GM18858 (cell line): ENCODE data around the gene MOGAT1.

Experiments used
- ATAC-seq: cut with Tn5 transposase; IDR thresholded peaks from one replicate; pipeline ENCODE4 v1.9.1; 2021; ENCODE audit not compliant: unreplicated experiment

MOGAT1 gene, protein sequence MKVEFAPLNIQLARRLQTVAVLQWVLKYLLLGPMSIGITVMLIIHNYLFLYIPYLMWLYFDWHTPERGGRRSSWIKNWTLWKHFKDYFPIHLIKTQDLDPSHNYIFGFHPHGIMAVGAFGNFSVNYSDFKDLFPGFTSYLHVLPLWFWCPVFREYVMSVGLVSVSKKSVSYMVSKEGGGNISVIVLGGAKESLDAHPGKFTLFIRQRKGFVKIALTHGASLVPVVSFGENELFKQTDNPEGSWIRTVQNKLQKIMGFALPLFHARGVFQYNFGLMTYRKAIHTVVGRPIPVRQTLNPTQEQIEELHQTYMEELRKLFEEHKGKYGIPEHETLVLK

DNA sequence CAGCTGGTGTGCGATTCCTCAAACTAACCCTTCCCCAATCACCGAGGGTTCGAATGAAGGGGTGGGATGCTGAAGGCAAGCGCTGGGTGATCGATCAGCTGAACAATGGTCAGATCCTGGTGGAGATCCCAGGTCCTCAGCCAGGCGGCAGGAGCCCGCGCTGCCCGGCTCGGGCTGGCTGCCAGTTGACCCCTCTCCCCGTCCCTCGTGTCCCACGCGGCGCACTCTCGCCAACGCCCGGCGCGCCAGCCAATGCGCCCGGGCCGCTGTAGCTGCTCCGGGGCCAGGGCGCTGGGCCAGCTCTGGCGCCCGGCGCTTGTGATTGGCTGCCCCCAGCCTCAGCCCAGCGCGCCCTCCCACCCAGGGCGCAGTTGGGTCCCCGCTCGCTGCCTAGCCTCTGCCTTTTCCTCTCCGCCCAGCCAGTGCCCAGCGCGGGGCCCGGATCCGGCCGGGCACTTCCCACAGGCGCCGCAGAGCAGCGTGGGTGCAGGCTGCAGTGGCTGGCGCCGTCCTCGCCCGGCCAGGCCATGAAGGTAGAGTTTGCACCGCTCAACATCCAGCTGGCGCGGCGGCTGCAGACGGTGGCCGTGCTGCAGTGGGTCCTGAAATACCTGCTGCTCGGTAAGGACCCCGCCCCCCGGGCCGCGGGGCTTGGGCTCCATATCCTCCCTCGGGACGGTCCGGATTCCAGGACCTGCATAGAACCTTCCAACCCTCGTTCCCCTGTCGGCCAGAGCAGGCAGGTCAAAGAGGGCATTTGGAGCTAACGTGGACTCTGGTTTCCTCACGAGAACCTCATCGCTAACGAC lies at the start of gene MOGAT1:
Gene MOGAT1 (plus strand): TSS at position 400 of the 809 bp plus-strand sequence. CDS start 128 bp downstream, at position 528.
- ATAC-seq: no peak

DNA sequence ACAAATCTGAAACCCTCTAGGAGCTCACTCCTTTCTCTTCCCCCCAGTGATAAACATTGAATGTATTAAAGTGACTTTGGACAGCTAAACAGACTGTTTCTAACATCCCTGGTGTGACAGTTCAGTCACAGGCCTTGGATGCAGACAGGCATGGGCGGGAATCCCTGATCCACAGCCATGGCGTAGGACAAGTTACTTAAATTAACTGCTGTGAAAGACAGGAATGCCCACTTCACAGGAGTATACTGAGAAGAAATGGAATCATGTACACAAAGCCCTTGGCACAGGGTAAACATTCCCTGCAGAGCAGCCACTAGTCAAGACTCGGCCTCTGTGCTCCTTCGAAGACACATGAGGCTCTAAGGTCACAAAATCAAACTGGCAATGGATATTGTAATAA lies 49.6 kb upstream of the MOGAT1 start:
- no peak for ATAC-seq

DNA sequence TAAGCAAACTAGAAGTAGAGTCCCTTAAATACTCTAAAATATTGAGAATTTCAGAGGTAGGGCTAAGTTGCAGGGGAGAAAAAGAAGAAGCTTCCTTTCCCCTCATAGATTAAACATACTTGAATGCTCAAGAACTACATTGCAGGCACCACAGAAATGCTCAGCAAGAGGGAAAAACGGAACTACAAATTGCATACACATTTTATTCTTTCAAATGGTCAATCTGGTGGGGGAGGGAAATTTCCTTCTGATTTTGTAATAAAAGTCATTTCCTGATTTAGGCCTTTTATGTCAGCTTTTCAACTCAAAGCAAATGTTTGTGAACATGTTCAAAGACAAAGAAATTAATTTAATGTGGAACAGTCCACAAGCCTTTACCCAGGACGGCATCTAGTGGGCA lies 48.5 kb upstream of the MOGAT1 start:
- ATAC-seq: no peak

DNA sequence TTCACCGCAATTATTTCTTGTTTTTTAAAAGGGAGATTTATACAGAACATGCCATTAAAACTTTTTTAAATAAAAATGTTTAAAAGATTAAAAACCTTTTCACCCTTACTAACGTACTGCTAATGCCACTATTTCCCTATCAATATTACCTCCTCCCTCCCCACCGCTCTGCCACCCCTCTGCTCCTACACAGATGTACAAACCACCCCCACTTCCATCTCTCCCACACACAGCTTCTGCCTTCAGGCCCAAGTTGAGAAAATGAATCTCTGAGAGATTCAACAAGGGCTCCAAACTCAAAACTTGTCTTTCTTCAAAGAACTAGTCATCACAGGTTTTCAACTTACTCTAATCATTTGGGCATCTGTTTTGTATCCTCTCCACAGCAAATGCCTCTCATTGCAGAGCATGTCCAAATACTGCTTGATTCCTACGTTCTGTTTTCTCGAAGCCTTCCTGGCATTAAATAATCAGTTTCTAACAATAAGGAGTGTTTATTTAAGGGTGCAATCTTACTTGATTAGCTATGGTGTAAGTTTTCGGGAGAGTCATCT lies 47.6 kb upstream of the MOGAT1 start:
- ATAC-seq: no peak

DNA sequence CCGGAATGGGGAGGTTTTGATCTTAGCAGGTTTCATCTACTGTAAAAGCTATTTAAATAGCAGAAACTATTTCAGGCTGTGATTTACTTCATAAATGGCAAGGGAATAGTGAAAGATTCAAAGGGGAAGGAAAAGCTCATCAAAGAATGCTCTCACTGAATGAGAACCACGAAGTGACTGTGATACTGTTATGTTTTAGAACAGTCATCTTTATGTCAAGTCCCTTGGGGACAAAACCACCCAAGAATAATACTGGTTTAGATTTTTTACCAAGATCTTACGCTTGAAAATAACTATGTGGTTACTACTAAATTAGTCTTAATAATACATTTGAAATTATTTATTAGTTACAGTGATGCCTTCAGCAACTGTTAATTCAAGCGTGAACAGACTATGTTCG lies 43.7 kb upstream of the MOGAT1 start:
- ATAC-seq: no peak

DNA sequence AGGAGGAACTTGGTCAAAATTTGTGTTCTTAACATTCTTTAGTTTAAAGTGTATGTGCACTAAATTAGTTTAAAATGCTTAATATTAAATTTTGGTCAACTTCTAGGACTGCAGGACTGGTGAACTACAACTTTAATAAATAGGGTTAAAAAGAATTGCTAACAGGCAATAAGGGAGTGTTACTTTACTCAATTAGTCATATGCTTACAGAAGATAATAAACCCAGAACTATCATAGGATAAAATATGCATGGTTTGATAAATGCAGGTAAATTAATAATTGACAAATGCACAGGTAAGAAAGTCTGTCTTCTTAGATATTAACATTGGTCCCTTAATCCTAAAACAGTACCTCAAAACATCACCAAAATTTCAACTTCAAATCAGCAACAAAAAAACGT lies 36.2 kb upstream of the MOGAT1 start:
- no peak for ATAC-seq

DNA sequence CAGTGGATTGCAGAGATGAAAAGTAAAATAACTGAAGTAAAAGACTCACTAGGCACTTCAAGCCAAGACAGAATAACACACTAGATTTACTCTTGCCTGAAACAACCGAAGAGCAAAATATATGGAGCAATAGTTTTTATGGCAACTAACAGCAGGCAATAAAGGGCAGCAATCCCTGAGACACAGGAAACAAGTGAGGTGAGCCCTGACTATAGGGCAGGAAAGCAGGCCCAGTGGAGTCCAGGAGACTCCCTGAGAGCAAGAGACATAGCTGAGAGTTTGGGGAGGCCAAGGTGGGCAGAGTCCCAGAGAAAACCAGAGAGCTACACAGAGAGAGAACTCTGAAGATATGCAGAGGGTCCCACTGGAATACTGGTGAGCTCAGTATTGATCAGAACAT lies 34.4 kb upstream of the MOGAT1 start:
- no peak for ATAC-seq

DNA sequence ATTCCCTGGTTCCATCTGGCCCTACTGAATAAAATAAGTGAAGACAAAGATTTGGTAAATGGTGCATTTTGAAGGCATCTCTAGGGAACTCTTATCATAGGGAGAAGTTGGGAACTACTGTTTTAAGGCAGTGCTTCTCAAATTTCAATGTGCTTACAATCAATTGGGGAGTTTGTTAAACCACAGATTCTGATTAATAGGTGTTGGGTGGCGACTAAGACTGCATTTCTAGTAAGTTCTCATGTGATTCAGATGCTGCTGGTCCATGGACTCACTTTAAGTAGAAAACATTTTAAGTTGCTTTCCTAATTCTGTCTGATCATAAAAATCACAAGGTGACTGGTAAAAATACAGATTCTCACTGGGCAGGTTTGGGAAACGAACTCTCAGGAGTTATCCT lies 30.1 kb upstream of the MOGAT1 start:
- no peak for ATAC-seq

DNA sequence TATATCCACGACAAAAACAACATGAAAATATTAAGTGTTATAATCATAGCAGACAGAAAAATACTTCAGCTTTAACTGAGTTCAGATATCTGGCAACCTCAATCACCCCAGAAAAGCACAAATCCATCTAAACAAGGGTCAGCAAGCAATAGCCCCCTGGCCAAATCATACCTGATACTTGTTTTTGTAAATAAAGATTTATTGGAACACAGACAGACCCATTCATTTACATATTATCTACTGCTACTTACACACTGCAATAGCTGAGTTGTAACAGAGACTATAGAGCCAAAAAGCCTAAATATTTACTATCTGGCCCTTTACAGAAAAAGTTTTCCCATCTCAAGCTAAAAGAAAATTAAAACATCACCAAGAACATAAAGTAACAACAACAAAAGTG lies 28.3 kb upstream of the MOGAT1 start:
- no peak for ATAC-seq

DNA sequence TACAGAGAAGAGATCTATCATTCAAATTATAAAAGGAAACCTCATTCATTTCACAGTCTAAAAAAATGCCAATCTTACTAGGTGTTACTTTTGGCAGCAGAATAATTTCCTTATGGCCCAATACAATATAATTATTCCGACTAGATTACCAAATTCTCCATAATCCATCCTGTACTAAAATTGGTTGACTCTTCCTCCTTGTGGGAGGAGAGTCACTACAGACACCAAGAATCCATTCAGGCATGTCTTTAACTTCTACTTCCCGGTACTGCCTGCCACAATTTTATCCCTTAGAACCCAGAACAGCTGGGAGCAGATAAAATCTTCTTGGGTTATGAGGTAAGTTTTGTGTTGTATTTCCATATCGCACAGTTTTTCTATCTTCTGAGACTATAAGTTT lies 25.4 kb upstream of the MOGAT1 start:
- ATAC-seq: no peak

DNA sequence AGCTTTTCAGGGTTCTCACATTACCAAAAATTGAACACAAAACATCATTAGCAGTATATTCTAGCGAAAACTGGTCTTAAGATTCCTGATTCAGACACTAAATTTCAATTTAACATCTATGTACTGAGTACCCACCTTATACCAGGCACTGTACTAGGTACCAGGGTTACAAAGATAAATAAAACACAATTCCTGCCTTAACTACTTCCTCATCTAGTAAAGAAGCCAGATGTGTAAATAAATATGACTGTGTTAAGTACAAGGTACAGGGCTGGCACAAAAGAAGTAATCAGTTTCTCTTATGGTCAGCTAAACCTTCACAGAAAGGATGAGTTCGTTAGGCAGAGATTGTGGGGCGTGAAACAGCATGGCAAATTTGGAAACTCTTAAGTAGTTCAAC lies 21.7 kb upstream of the MOGAT1 start:
- no peak for ATAC-seq

DNA sequence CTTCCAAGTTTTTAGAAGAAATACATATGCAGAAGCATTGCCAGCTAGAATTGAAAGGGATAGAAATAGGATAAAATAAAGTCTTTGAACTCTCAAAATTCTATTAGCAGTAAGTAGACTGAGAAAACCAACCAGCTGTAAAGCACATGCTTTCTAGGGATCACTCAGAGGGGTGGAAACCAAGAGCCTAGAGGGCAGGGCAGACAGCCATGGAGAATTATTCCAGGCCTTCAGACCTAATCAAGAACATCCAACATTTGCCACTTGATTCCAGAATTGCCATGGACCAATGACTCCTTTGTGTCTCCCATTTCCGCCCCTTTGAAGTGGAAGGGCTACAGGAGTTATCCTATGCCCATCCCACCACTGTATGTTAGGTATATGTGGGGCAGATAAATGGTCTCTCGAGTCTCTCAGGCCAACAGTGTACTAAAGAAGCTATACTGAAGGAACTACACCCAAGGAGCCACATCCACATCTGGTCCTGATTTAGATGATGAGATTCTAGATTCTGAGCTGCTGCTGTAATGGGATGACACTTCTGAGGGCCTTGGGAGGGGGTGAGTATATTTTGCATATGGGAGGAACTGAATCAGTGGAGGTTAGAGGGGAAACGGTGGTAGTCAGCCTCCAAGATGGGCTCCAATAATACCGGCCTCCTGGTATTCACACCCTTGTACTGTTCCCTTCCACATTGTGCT lies 19.6 kb upstream of the MOGAT1 start:
- no peak for ATAC-seq

DNA sequence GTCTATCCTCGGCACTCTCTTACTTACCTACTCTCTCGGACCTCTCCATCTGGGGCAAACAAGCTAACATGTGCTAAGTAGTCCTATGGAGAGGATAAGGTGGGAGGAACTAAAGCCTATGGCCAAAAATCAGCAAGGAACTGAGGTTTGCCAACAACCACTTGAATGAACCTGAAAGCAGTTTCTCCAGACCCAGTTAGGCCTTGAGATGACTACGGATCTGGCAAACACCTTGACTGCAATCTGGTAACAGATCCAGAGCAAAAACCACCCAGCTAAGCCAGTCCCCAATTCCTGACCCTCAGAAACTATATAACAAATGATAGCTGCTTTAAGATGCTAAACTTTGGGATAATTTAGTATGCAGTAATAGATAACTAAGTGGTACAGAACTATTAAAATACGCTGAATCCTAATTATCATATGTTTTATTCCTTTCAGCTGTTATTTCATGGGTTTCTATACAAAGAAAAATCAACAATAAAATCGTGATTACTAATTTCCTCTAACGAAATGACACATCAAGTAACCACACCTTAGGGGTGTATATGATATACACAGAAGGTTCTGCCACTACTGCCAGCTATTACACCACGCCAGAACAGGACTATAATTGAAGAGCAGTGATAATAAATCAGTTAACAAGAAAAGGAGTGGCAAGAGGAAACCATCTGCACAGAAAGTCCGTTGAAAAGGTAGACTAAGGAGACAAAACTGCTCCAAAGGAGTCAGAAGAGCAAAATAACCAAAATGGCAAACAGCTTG lies 18.8 kb upstream of the MOGAT1 start:
- ATAC-seq: no peak

DNA sequence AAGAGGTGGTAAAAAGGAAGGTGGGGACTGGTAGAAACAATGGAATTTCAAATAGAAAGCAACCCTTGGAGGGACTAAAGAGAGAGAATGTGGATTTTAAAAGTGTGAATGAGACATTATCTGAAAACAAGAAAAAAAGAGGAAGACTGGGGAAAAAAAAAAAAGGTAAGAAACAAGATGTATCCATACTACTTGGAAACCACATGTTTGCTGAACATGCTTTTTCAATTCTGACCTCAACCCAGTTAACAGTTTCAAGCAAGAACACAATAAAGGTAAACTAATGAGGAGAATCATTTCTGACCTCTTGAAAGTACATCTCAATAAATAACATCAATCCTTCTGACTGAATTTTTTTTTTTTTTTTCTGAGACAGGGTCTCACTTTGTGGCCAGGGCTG lies 18.2 kb upstream of the MOGAT1 start:
- ATAC-seq: no peak

DNA sequence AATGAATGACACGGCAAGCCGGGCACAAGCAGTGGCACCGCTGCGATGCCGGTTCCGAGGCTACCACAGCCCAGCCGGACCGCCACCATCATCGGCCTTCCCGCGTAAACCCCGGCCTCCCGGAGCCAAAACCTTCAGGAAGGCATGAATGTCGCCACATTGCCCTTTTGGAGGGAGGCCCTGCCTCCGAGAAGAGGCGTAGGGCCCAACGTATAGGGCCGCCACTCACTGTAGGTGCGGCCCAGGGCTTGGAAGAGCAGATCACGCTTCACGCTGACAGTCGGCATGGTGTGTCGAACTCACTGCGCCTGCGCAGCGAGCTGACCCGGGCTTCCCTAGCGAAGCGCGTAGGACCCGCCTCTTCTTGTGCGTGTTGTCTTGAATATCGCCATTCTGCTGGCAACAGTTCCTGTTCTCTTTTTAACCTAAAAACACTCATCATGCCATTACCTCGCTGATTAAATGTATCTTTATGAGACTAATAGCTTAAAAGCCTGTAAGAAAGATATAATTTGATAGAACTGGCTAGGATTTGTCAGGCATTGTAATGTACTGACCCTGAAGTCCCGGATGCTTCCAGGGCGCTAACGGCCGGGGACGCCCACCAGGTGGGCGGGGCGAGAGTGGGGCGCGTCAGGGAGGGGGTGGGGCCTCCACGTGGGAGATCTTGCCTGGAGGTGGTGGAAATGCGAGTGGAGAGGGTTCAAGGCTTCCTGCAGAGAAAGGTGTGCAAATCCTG lies 15.5 kb upstream of the MOGAT1 start, which contains the start of gene FARSB:
Gene FARSB (minus strand): TSS at position 306 of the 739 bp plus-strand sequence. CDS start 19 bp downstream, at position 287.
- peak; percentile 87 for ATAC-seq

DNA sequence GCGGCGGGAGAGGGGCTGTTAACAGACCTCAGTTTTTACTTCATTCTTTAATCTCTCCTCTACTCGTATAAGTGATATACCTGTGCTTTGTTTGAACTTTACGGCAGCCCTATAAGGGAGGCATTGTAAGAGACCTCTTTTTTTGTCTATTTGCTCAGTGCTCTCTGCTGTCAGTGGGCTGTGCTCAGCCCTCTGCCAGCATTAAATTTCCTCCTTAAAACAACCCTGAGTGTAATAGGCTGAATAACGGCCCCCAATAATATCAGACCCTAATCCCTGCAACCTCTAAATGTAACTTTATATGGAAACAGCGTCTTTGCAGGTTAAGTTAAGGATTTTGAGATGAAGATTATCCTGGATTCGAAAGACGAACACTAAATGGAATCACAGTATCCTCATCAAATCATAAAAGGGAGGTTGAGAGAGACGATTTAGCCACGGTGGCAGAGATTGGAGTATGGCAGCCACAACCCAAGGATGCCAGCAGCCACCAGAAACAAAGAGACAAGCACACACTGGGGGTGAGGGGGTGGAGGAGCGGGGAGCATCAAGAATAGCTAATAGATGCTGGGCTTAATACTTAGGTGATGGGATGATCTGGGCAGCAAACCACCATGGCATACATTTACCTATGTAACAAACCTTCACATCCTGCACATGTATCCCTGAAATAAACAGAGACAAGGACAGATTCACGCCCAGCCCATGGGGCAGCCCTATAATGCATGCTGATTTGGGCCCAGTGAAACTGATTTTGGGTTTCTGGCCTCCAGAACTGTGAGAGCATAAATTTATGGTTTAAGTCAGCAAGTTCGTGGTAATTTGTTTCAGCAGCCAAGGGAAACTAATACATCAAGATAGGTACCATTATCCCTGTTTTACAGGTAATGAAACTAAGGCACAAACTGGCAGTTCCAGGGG lies 14.7 kb upstream of the MOGAT1 start:
- peak; percentile 15 for ATAC-seq

DNA sequence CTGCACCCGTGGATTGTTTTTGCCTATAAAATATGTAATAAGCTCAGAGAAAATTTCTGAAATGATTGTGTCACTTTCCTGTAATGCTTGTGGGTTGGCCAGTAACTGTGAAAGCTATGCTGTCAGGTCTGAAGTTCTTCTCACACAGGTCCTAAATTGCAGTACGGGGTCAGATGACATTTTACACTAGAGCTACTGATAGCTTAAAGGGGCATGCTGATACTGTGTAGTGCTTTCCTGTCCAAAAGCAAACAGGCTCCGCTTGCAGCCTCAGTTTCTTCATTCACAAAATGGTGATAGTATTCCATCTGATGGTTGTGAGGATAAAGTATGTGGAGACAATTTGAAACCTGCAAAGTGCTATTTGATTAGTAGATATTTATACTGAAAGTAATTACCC lies 8.0 kb upstream of the MOGAT1 start:
- ATAC-seq: no peak

DNA sequence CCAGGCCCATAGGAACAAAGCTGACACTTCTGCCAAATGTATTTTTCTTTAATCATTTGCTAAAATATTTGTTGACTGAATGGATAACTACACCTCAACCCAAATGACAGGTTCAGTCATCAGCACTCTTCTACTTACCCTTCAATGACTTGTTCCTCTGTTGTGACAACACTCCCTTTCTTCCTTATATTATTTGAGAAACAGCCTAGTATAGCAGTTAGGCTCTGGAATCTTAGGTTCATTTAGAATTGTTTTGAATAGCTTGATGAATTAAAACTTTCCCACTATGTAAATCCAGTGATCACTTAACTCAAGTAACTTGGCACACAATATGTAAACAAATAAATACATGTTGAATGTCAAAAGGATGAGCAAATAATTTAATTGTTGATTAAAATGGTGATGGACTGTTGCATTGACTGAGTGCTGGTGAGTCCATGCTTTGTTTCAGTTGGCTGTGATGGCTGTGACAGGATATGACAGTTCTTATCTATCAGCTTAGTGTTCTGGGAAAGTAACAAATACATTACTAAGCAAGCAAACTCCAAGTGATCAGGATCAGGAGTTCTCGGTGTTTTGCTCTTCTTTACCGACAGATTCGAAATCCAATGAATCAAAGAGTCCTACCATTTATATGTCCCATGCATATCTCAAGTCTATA lies 2.8 kb upstream of the MOGAT1 start:
- ATAC-seq: no peak
